Esophagus squamous epithelium (tissue), 5 donors: ENCODE results near the gene COX17. TPM values are rescaled to one million over a fixed set of nuclear protein-coding genes. Genes with fewer than 3 reads are reported as not detected.

Experiments
- DNase-seq: peaks from one replicate; lab custom pipeline; 2025; lab: John Stamatoyannopoulos, UW
- H3K27ac ChIP-seq, 4 donors: fragments of 200-600 bp; sonication (generic); one replicate each; pipeline ENCODE4 v1.5.1; 2016 to 2019; ENCODE audit warnings: mild to moderate bottlenecking in 1 of 4
- H3K27me3 ChIP-seq, 4 donors: fragments of 200-600 bp; sonication (generic); 1 replicate in 3 of 4; 2 replicates in 1 of 4; pipeline versions ENCODE4 v1.5.1 to v1.6.0; 2017 to 2021; ENCODE audit warnings: antibody characterized with exemption in 1 of 4
- H3K36me3 ChIP-seq, 3 donors: fragments of 200-600 bp; sonication (generic); one replicate each; pipeline ENCODE4 v1.5.1; 2016 to 2019
- H3K4me1 ChIP-seq, 3 donors: fragments of 200-600 bp; sonication (generic); one replicate each; pipeline ENCODE4 v1.5.1; 2017 to 2019
- H3K4me3 ChIP-seq, 4 donors: fragments of 200-600 bp; sonication (generic); 1 replicate in 3 of 4; 2 replicates in 1 of 4; pipeline ENCODE4 v1.5.1; 2016 to 2019; ENCODE audit warnings: mild to moderate bottlenecking in 2 of 4, moderate library complexity in 1 of 4
- H3K9me3 ChIP-seq, 3 donors: fragments of 200-600 bp; sonication (generic); one replicate each; pipeline ENCODE4 v1.5.1; 2016 to 2019
- POLR2A ChIP-seq, 4 donors: fragments of 450-650 bp; IDR thresholded peaks; one replicate each; pipeline ENCODE4 v1.6.1; 2017; ENCODE audit warnings: antibody characterized with exemption in 4 of 4, mild to moderate bottlenecking in 4 of 4, moderate library complexity in 3 of 4
- WGBS, 2 donors: methylation state at CpG; one replicate each; pipeline ENCODE4 v1.1.5; 2018; 5-methylcytosine and 5-hydroxymethylcytosine counted together
- intact Hi-C: fragments of 100-400 bp; cut with DNase I; formaldehyde crosslinking; loops from one replicate; pipeline ENCODE4 v1.15.0; 2022
- total RNA-seq, 4 donors: library from RNA; depleted of rRNA; stranded (reverse); fragments of >200 nt; gene quantifications; one replicate each; pipeline ENCODE4 v1.1.0, GENCODE V29; 2016
- TF ChIP-seq, protein P1 (sequence below), 6 experiments: fragments of 450-650 bp in 4 of 6; fragments of 200-600 bp in 2 of 6; sonication (generic) in 2 of 6; IDR thresholded peaks; one replicate each; pipeline ENCODE4 v1.5.1; 2016 to 2019; ENCODE audit warnings: antibody characterized with exemption in 6 of 6, mild to moderate bottlenecking in 4 of 6, moderate library complexity in 4 of 6
- donor health status: DM: yes; HTN: yes; CAD: no.

COX17 gene
- total RNA-seq, 4 donors from 2014 or later: 10.8 to 33.9 (median 24.6) TPM

DNA sequence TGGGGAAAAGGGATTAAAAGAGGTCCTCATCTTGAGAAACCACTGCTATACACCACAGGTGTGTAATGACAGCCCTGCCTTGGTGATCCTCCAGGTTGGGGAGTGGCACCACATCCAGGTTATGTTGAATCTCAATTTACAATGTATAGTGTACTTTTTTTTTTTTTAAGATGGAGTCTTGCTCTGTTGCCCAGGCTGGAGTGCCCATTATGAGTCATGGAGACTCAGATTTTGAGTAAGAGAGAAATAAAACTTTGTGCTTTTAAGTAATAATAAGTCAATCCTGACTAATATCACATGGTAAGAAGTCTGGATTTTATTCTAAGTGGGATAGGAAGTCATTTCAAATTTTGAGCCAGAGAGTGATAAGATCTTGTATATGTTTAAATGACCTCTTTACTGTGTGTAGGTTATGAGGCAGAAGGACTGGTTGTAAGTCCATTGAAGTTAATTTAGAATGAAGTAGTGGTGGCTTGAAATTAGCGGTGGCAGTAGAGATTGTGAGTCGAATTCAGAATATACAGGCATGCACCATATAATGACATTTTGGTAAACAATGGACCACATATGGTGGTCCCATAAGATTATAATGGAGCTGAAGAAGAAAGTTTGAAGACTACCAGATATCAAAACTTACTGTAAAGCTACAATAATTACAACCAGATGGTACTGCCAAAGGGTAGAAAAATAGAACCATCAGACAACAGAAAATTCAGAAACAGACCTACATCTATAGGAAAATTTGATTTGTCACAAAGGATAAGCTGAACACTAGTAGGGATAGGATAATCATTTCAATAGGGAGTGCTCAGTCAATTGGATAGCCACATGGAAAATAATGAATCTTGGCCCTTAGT is 37.5 kb downstream of the COX17 start:
- H3K4me3 ChIP-seq: no peak overlapping the region
- DNase-seq: no peak
- peak overlapping the region; percentile 1 to 91 (median 65) for H3K27ac ChIP-seq
- peaks cover 7 to 45% (median 41%) of the 10 kb centered on the region in 3 donors for H3K4me1 ChIP-seq
- TF ChIP-seq, protein P1, sequence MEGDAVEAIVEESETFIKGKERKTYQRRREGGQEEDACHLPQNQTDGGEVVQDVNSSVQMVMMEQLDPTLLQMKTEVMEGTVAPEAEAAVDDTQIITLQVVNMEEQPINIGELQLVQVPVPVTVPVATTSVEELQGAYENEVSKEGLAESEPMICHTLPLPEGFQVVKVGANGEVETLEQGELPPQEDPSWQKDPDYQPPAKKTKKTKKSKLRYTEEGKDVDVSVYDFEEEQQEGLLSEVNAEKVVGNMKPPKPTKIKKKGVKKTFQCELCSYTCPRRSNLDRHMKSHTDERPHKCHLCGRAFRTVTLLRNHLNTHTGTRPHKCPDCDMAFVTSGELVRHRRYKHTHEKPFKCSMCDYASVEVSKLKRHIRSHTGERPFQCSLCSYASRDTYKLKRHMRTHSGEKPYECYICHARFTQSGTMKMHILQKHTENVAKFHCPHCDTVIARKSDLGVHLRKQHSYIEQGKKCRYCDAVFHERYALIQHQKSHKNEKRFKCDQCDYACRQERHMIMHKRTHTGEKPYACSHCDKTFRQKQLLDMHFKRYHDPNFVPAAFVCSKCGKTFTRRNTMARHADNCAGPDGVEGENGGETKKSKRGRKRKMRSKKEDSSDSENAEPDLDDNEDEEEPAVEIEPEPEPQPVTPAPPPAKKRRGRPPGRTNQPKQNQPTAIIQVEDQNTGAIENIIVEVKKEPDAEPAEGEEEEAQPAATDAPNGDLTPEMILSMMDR (IDR thresholded peaks at IDR 0.05): no peak
- TF ChIP-seq POLR2A (IDR thresholded peaks at IDR 0.05): no peak
- WGBS, 2 donors: 68 to 72% methylated on average over 2 of the region's 2 CpGs
- intact Hi-C loops: no loop called here
- H3K27me3 ChIP-seq: no peaks in the 10 kb centered on the region
- no peaks in the 10 kb centered on the region for H3K9me3 ChIP-seq
- no peaks in the 10 kb centered on the region for H3K36me3 ChIP-seq

DNA sequence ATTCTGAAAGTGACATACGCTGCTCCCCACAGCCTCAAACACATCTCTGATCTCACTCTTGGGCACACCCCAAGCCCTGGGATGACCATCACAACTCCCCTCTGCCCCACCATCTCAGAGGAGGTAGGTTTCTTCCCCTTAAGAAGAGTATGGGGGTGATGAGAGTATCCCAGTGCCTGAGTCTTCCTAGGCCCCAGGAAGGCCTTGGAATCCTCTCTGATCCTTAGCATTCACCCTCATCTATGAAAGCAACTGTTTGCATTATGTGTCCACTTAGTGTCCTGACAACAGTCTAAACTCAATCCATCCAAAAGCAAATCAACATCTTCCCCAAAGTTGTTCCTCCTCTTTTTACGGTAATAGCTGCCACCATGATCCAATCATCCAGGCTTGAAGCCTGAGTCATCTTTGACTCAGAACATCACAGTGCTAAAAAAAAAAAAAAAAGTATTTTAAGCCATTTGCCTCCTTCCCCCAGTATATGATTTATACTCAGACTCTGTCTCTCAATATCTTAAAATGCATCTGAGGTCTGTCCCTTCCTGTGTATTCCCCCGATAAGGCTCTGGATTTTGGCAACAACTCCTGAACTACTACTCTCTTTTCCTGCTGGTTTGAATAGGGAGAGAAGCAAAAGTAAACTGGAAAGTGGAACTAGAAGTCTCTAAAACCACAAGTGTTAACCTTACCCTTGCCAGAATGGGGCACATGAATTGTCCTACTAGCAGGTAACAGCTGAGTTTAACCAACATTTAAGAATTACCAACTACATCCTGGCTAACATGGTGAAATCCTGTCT is 39.3 kb downstream of the COX17 start:
- TF ChIP-seq POLR2A (IDR thresholded peaks at IDR 0.05): no peak
- TF ChIP-seq, protein P1 (IDR thresholded peaks at IDR 0.05): no peak
- no peaks in the 10 kb centered on the region for H3K9me3 ChIP-seq
- peak overlapping the region; percentile 63 to 91 (median 70) for H3K27ac ChIP-seq
- H3K4me1 ChIP-seq: peaks cover 7 to 40% (median 36%) of the 10 kb centered on the region in 3 donors
- no peak for DNase-seq
- WGBS, 2 donors: 48 to 51% methylated on average over 3 of the region's 3 CpGs
- H3K36me3 ChIP-seq: no peaks in the 10 kb centered on the region
- H3K27me3 ChIP-seq: no peaks in the 10 kb centered on the region
- intact Hi-C loops: no loop called here
- peak overlapping the region in 1 of 4 donors; percentile 12 for H3K4me3 ChIP-seq

DNA sequence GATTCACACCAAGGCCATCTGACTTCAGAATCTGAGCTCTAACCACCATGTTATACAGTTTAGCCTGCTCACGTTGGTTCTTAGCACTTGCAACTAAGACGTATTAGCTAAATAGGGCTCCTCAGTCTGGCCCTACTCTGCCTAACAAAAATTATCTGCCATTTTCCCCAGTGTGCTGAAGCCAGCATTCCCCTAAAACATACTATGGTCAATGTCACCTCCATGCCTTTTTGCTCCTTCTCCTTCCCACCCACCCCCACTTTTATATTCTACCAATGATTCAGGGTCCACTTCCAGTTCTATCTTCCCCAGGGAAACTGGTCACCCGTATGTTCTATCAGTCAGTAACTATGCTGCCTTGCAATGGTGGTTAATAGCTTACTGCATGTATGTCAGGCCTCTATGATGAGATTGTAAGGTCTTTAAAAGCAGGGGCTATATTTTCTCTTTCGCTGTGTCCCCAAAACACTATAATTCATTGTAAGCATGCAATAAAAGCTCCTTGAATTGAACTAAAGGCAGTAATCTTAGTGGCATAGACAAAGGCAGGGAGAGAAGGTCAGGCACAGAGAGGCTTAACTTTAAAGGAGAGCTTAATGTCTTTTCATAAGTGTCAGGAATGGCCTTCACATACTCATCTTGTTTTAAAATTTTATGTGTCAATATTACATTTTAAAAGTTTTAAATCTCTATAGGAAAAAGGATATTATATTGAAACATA is 40.2 kb downstream of the COX17 start:
- peaks cover 7 to 38% (median 33%) of the 10 kb centered on the region in 3 donors for H3K4me1 ChIP-seq
- intact Hi-C loops: no loop called here
- no peaks in the 10 kb centered on the region for H3K36me3 ChIP-seq
- TF ChIP-seq, protein P1 (IDR thresholded peaks at IDR 0.05): no peak
- no peak for TF ChIP-seq POLR2A (IDR thresholded peaks at IDR 0.05)
- H3K4me3 ChIP-seq: no peak overlapping the region
- peak overlapping the region in 3 of 4 donors; percentile 67 to 91 (median 73) for H3K27ac ChIP-seq
- no peak for DNase-seq
- 86 to 94% methylated on average over 4 of the region's 4 CpGs for WGBS, 2 donors
- H3K9me3 ChIP-seq: no peaks in the 10 kb centered on the region
- no peaks in the 10 kb centered on the region for H3K27me3 ChIP-seq

DNA sequence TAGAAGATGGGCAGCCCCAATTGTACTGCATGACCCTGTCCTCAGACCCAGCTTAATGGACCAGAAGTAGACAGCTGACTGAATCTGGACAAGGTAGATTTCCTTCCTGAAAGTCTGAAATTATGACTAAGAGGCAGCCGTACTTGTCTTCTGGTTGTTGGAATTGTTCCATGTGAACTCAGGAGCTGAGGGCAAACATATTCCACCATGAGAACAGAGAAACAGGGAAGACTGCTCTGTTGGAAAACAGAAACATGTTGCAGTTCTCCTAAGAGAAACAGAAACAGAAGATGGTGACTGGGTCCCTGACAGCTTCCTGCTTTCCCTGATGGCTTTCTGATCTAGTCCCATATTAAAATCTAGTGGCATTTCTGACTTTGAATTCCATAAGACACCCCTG is 41.0 kb downstream of the COX17 start:
- Histone ChIP-seq H3K4me3 (no peak overlapping the region), H3K4me1 (peaks cover 7 to 39% (median 38%) of the 10 kb centered on the region in 3 donors), H3K9me3 (no peaks in the 10 kb centered on the region), H3K27ac (peak overlapping the region in 3 of 4 donors; percentile 51 to 91 (median 67)), H3K36me3 (no peaks in the 10 kb centered on the region), H3K27me3 (no peaks in the 10 kb centered on the region)
- no peak for TF ChIP-seq POLR2A (IDR thresholded peaks at IDR 0.05)
- TF ChIP-seq, protein P1 (IDR thresholded peaks at IDR 0.05): no peak
- DNase-seq: no peak
- intact Hi-C loops: no loop called here
- WGBS, 2 donors: 21 to 33% methylated on average over 1 of the region's 1 CpG
